NOMO-1 treated with DMSO at 0.1 percent for 48 hours (cell line): Measurements from ENCODE around the gene TBC1D19.
A peak's percentile ranks its signal among the peaks of the same experiment; 100 is the strongest.

Experiments
- DNase-seq: peaks from one replicate; lab custom pipeline; 2025; ENCODE audit not compliant: unreplicated experiment; lab: John Stamatoyannopoulos, UW

Gene TBC1D19

DNA sequence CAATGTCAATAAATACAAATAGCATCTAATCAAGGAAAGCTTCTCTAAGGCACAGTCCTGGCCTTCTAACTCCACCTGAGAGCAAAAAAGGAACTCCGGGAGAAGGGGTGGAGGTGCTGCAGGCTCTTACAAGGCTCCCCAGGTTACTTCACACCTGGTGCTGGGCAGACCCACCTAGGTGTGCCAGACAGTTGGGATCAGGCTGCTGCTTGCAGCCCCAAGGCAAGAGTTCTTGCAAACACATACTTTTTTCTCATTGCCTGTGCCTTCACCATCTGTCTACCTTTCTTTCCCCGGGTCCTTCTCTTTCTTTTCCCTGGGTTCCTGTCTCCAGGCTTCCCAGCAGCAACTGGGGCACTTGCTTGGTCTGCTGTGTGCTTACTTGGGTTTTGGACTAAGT, 195.3 kb downstream of the TBC1D19 start:
- DNase-seq: no peak

DNA sequence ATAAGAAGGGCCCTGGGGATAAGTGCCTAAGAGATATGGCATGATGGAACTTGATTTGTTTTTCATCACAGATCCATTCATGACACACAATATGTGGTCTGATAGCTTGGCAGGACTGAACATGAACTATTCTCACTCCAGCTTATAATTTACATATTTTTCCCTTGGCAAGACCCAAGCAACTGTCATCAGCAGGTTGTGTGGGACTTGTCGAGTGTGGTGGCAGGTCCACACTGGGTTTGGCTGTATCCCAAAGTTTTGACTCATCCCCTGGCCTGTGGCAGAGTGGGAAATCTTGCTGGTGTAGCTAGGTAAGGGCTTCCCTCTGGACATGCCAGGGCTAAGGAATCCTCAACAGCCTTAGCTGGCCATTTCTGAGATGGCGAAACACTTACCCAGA, 195.8 kb downstream of the TBC1D19 start:
- no peak for DNase-seq

DNA sequence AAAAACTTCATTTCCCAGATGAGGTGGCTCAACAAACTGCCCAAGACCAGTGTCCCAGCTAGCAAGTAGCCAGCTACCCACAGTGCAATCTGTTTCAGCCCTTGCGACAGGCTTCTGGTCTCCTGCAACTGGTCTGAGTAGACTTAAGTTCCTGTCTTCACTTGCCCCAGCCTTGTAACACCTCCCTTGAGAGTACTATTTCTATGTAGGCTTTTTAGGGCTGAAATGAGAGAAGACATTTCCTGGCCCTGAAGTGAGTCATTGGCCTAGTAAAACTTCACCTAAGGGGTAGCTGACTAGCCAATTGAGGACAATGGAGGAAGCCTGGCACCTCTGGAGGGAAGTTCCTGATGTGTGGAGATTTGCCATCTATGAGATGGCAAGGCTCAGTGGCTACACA, 196.7 kb downstream of the TBC1D19 start:
- DNase-seq: peak; percentile 63

DNA sequence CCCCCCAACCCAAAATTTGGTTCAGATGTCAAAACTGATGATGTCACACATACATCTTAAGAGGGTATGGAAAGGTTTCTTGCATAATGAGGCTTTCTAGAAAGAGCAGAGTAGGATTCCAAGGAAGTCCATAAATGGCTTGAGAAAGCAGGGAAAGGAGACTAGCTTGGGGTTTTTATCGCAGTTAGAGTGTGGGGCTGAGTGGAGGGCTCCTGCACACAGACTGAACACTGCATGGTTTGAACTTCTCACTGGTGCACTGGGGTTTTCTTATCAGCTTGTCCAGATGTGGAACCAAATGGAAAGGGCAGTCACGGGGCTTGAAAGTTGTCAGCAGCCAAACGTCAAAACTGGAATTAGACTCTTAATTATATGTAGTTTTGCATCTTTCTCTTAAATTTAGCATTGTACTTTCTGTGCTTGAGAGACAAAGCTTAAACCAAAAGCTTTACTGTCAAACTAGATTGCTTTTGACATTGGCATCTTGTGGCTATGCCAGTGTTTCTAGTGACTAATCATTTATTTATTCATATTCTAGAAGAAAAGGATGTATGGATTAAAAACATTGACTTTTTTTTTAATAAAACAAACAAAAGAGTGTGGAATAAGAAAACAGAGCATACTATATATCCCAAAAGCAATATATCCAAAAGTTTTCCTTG, 198.4 kb downstream of the TBC1D19 start:
- no peak for DNase-seq

DNA sequence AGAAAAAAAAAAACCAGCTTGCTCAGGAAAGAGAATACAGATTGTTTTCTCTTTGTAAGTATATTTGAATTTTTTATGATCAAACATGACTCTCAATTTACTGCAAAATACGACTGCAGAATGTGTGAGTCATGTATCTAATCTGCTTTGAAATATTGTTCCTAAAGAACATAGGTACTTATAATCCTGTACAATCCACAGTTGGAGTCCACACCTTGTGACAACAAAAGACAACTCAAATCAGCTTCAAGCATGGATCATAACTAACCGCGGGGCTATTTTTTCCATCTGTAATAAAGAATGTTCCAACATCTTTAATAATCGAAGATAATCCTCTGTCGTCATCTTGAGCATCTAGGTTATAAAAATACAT, 198.9 kb downstream of the TBC1D19 start:
- DNase-seq: no peak

DNA sequence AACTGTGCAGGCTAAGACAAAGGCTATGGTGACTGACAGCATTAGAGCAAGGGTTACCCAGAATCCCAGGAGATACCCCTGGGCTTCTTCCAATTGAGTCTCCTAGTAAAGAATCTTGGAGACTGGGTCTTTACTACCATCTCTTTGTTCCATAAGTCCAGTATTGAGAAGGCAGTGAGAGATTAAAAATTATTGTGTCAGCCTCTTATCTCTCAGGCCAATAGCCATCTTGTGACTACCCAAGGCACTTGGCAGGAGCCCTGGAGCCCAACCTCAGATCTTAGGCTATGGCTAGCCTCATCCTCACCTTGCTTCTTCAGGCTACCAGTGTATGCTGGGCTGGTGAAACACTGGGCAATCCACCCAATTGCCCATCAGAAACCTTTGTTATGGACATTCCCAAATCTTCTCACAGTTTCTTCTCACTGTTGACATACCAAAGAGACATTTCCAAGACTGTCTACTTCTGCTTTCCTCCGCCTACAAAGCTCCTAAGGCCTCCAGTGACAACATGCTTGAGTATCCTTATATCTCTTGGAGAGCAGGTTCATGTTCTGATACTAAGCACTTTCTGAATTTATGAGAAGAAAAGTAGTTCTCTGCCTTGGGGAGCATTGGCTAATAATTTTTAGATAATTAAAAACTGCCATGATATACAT, 200.5 kb downstream of the TBC1D19 start:
- no peak for DNase-seq

DNA sequence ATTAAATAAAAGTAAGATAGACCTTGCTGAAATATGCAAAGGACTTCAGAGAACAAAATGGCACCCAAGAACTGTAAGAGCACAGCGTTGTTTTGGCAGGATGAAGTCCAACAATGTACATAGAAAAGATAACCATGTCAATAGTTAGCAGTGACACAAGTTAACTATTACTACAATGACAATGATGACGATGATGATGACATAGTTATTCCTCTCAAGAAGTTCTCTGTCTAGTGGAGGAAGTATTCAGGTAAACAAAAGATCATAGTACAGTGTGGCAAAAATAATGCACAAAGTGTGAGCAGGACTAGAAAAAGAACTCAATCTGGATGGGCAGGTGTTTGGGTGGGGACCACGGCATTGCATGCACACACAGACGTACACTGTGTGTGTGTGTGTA, 201.4 kb downstream of the TBC1D19 start:
- DNase-seq: no peak

DNA sequence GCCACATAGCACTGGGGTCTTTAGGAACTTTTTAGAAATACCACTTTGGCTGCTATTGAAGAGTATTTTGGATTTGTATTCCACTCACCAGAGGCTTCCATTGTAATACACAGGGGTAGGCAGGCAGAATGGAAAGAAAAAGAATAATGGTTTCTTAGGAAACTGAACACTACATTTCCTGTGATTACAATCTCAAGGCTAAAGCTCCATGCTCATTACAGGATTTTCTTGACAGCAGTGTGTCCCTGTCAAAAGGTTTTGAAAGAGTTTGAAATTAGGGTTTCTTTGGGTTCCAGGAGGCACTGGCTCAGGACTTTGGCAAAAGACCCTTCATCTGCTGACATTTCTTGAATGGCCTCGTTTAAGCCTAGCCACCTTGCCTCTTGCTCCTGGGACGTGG, 201.9 kb downstream of the TBC1D19 start:
- DNase-seq: no peak

DNA sequence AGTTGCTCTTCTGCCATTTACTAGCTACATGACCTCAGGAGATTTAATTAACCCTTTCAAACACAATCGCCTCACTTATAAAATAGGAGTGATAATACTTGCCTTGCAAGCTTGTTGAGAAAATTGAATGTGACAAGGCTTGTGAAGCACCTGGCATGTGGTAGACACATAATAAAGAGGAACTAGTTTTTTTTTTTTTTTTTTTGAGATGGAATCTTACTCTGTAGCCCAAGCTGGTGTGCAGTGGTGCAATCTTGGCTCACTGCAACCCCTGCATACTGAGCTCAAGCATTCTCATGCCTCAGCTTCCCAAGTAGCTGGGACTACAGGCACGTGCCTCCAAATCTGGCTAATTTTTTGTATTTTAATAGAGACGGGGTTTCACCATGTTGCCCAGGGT, 203.0 kb downstream of the TBC1D19 start:
- peak; percentile 58 for DNase-seq

DNA sequence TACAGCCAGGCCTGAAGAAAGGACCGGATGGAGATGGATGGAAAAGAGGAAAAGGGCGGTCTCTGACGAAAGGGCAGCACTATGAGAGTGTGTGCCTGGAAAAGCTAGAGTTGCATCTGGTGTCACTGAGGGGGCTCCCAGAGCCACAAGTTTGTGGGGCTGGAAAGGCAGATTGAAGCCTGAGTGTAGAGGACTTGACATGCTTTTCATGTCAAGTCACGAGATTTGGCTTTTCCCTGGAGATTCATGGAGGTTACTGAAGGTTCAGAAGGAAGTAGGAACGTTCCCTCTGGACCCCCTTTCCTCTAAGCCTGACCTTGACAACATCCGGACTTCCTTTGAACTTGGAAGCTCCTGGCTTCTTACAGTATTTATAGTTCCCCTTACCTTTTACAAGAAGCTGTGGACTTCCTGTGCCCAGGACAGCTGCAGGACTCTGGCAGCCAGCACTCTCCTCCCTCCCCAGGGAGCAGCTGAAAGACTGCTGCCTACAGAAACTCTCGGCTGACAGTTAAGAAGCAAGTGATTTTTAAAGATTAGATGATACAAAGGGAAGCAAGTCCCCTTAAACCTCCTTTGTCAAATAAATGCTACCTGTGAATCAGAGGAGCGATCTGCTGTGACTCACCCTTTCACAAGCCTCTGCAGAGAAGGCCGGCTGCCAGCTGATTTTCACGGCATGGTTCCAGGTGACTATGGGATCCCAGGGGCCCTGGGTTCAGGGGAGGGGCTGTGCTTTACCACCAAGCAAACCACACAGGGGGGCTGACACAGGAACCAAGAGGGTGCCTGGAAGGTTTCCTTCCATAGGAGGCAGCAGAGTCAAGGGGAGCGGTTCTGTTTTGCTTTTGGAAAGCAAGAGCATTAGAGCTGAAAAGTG, 203.8 kb downstream of the TBC1D19 start:
- DNase-seq: peak; percentile 55

DNA sequence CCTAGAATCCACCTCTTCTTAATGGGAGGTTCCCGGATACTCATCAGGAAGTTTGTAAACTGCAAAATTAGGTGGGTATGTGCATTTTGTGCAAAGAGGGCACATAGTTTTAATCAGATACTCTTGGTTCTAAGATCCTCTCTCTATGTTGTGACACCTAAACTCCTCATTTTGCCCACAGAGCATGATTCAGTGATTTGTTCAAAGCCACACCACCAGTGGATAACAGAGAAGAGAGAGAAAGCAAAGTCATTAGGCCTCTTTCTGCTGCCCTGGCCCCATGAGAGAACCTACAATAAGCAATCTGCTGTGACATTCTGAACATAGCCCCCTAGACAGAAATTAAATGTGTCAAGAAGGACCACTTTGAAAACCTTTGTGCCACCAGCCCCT, 204.5 kb downstream of the TBC1D19 start:
- peak; percentile 55 for DNase-seq

DNA sequence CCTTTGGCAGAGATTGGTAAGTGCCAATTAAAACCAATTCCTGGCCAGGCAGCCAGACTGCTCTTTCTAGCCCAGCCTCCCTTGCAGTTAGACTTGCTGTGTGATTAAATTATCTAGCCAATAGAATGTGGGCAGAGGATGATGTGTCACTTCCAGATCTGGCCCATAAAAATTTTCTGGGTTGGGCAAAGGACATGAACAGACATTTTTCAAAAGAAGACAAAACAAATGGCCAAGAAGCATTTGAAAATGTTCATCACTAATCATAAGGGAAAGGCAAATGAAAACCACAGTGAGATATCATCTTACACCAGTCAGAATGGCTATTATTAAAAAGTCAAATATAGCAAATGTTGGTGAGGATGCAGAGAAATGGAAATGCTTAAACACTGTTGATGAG, 205.3 kb downstream of the TBC1D19 start:
- DNase-seq: no peak

DNA sequence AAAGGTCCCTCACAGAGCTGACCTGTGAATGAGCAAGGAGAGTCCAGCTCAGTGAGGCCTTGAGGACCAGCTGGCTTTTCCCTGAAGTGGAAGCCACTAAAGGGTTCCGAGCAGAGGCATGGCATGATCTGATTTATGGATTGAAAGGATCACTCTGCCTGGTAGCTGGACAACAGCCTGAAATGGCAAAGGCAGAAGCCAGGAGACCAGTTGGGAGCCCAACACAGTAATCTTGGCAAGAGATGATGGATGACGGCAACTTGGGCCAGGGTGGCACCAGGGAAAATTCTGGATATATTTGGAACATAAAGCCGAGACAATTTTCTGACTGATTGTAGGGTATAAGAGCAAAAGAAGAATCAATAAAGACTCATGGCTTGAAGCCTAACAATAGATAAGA, 207.5 kb downstream of the TBC1D19 start:
- DNase-seq: no peak

DNA sequence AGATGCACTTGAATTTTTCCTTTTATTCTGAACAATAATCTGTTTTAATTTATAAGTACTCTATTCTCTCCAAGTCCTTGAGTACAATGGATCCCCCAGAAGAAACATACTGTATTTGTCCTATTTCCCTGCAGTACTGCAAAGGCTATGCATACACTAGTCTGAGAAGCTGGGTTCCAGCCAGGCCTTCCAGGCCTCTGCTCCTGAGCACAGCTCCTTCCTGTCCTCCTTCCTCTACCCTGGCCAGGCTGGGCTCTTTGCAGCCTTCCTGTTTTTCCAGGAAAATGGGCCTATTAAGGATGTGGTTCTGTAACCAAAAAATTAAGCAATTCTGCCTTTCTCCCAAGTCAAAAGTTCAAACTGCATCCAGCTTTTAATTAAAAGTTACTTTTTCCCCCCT, 208.8 kb downstream of the TBC1D19 start:
- no peak for DNase-seq

DNA sequence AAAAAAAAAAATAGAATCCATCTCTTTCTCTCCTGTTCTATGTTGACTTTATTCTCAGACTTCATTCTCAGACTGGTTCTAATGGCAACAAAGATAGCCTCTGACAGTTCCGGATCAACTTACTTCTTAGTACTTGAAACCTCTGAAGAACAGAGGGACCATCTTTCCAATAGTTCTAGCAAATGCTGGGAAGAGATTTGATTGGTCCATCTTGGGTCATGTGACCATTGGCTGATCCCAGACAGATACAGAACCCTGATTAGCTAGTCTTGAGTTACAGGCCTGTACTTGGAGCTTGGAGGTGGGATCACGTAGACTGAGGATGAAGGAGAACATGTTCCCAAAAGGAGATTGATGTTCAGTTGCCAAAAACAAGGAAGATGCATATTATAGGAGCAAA, 209.9 kb downstream of the TBC1D19 start:
- no peak for DNase-seq

DNA sequence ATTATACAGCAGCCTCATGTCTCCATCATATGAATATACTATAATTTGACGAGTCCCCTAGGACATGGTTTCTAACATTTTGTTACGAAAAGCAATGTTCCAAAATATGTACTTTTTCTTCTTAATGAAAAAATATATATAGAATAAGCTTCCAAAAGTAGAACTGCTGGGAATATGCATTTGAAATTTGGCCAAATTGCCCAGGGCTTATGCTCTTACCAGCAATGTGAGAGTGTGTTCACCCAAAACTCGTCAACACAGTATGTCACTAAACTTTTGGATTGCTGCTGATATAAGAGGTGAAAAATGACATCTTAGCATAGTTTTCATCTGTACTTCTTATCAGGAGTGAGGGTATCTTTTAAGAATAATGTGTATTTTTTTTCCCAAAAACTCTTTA, 212.2 kb downstream of the TBC1D19 start:
- DNase-seq: no peak

DNA sequence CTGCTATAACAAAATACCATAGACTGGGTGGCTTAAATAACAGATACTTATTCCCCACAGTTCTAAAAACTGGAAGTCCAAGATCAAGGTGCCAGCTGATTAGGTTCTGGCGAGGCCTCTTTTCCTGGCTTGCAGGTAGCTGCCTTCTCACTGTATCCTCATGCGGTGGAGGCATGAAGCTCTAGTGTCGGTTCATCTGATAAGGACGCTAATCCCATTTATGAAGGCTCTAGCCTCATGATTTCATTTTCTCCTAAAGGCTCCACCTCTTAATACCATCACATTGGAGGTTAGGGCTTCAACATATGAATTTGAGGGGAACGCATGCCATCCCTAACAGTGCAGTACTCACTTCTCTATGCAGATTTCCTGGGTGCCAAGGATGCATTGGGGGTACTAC, 218.9 kb downstream of the TBC1D19 start:
- no peak for DNase-seq

DNA sequence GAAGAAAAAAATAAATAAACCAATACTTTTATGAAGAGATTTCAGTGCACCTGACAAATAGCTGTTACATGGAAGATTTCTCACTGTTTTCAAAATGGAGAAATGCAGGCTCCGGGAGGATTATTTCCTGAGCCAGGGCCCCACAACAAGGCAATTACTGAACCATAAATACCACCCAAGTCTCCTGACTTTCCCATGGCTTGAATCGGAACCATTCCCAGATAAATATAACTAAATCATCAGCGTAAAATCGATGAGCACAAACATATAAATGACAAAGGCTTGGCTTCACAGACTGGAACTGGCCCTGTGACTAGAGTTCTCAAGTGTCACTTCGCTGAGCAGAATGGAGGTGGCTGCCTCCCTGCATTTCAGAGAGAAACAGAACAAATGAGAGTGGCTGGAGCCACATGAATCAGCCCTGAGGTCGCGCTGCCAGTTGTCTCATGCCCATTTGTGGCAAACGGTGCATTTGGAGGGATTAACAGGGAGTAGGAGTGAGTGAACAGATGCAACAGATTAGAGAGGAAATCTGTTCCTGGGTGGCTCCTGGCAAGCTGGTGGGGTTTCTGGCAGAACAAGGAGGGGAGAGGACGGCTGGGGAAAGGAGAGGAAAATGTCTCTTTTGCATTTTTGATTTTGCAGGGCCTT, 219.5 kb downstream of the TBC1D19 start:
- no peak for DNase-seq

DNA sequence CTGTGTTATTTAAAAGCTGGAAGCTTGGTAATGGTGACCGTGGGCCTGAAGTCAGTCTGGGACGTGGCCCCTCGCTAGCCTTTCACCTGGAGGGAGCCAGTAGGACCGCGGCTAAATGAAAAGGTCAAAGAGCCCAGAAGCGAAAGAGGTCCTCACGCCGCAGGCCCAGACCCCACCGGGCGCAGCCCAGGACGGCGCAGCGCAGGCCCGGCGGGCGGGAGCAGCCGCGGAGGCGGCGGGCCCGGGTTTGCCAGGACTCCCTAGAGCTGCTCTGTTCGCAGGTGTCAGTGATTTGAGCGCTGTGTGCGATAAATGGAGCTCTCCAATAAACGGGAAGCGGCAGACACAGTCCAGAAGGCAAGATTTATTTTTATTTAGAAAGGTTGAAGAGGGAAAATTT, 220.6 kb downstream of the TBC1D19 start:
- no peak for DNase-seq

DNA sequence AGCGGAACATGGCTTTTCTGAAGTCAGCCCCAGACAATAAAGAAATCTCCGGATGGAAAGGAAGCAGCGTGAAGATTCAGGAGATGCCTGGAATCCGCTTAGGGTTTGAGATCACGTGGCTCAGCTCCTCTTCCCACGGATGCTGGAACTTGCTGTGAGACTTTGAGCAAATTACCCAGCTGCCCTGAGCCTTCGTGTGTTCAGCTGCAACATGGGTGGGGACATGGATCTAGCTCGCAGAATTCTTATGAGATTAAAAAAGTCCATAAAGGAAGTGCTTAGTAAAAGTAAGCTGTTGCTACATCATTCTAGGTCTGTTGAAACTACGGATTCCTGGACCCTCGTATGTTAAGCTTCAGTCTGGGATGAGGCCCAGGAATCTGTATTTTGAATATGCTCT, 221.0 kb downstream of the TBC1D19 start:
- no peak for DNase-seq
